Measurements from ENCODE around the gene HSH2D. TPM values are rescaled to one million over a fixed set of nuclear protein-coding genes. Genes with fewer than 3 reads are reported as not detected.

HSH2D gene
- total RNA-seq, 1 experiment from 2014 or later = 10.9 TPM

DNA sequence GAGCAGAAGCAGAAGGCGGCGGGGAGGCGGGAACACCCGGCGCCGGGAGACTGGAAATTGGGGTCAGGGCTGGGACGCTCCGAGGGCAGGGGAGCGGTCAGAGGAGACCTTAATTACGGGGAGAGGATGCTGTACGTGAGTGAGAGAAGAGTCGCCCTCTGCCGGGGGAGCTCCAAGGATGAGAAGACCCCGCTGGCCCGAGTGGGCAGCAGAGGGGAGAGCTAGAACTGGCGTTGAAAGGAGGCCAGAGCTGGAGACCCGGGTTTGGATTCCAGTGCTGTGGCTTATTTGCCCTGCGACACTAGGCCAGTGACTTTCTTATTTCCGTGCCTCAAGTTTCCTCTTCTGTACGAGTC, 42.3 kb downstream of the HSH2D start:
- intact Hi-C loops (cut with micrococcal nuclease; ENCODE audit: unreplicated experiment) = loop anchor here (10.0 kb wide), 1 partner anchor 251 kb away; the partner anchor contains the start of gene CYP4F11
- BruUV-seq (replicated peaks) = no TSS peak

DNA sequence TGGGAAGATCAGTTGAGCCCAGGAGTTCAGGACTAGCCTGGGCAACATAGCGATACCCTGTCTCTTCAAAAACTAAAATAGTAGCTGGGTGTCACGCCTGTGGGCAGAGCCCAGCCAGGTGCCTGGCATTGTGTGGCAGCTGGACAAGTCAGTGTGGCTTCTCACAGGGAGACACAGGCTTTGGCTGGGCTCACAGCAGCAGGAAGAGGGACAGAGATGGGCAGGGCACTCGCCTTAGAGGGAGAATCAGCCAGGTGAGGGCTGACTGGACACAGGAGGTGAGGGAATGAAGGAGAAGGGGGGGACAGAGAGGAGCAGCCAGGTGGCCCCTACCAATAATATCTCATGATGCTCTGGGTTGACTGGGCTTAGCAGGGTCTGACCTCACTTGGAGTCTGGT, 45.0 kb downstream of the HSH2D start:
- Histone ChIP-seq H3K27ac (no peak overlapping the region), H3K36me3 (ENCODE audit: low read depth) (peaks cover 28% of the 10 kb centered on the region), H3K79me2 (ENCODE audit: low read depth) (peaks cover 34% of the 10 kb centered on the region), H3K4me1 (replicated peaks; ENCODE audit: insufficient read depth) (peaks cover 12% of the 10 kb centered on the region; the same call in 1 of the 2 replicates), H3K4me2 (no peak overlapping the region), H3K9me2 (ENCODE audit: insufficient read depth) (no peaks in the 10 kb centered on the region), H2AFZ (no peak overlapping the region), H3K27me3 (ENCODE audit: insufficient read depth, low read depth) (no peaks in the 10 kb centered on the region), H3K4me3 (no peak overlapping the region), H4K20me1 (ENCODE audit: insufficient read depth) (0 out of 2 replicates have a peak, but pooled peaks cover 4% of the 10 kb centered on the region), H3F3A (ENCODE audit: insufficient read depth, low read depth) (peaks cover 32% of the 10 kb centered on the region), H3K9me3 (ENCODE audit: insufficient read depth, low read depth) (no peaks in the 10 kb centered on the region)
- BruUV-seq (replicated peaks) = no TSS peak
- TF ChIP-seq, protein P1, sequence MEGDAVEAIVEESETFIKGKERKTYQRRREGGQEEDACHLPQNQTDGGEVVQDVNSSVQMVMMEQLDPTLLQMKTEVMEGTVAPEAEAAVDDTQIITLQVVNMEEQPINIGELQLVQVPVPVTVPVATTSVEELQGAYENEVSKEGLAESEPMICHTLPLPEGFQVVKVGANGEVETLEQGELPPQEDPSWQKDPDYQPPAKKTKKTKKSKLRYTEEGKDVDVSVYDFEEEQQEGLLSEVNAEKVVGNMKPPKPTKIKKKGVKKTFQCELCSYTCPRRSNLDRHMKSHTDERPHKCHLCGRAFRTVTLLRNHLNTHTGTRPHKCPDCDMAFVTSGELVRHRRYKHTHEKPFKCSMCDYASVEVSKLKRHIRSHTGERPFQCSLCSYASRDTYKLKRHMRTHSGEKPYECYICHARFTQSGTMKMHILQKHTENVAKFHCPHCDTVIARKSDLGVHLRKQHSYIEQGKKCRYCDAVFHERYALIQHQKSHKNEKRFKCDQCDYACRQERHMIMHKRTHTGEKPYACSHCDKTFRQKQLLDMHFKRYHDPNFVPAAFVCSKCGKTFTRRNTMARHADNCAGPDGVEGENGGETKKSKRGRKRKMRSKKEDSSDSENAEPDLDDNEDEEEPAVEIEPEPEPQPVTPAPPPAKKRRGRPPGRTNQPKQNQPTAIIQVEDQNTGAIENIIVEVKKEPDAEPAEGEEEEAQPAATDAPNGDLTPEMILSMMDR (conservative IDR thresholded peaks at IDR 0.05) = no peak
- TF ChIP-seq EZH2 (IDR thresholded peaks at IDR 0.05; ENCODE audit: low read depth) = no peak
- DNase-seq = no peak
- ChIA-PET POLR2A (ENCODE audit: unreplicated experiment) (no interaction called here), CTCF (no interaction called here)
- intact Hi-C loops (cut with micrococcal nuclease; ENCODE audit: unreplicated experiment) = loop anchor here (10.0 kb wide), 1 partner anchor 254 kb away; the partner anchor contains the start of gene CYP4F11

More for the DNA sequence above, 42.3 kb downstream of the HSH2D start:
- Histone ChIP-seq H3K27me3 (ENCODE audit: insufficient read depth, low read depth) (no peaks in the 10 kb centered on the region), H3K9me3 (ENCODE audit: insufficient read depth, low read depth) (no peaks in the 10 kb centered on the region), H3K4me2 (peak overlapping the region; percentile 83), H3K4me3 (peak overlapping the region; percentile 87), H3K79me2 (ENCODE audit: low read depth) (peaks cover 34% of the 10 kb centered on the region), H3K27ac (0 out of 2 replicates have a peak overlapping the region, but pooled peaks have one; percentile 19), H4K20me1 (ENCODE audit: insufficient read depth) (0 out of 2 replicates have a peak, but pooled peaks cover 4% of the 10 kb centered on the region), H2AFZ (peak overlapping the region; percentile 84), H3K4me1 (replicated peaks; ENCODE audit: insufficient read depth) (peaks cover 20% of the 10 kb centered on the region; the same call in 1 of the 2 replicates), H3F3A (ENCODE audit: insufficient read depth, low read depth) (peaks cover 36% of the 10 kb centered on the region), H3K9me2 (ENCODE audit: insufficient read depth) (no peaks in the 10 kb centered on the region), H3K36me3 (ENCODE audit: low read depth) (peaks cover 13% of the 10 kb centered on the region)
- peak; percentile 30 to 32 for DNase-seq
- POLR2A ChIA-PET (ENCODE audit: unreplicated experiment) = interaction anchor here (0.6 to 1.2 kb wide), 3 partner anchors 12 to 145 kb away, joined by 5 to 28 read pairs (median 20); partner anchors contain the start of gene AP1M1
- TF ChIP-seq, protein P1 (conservative IDR thresholded peaks at IDR 0.05) = peak; percentile 59
- no peak for TF ChIP-seq EZH2 (IDR thresholded peaks at IDR 0.05; ENCODE audit: low read depth)
- CTCF ChIA-PET = interaction anchor here (0.5 to 0.9 kb wide), 3 partner anchors 9 to 749 kb away, joined by 3 read pairs; no protein-coding TSS in a partner anchor

DNA sequence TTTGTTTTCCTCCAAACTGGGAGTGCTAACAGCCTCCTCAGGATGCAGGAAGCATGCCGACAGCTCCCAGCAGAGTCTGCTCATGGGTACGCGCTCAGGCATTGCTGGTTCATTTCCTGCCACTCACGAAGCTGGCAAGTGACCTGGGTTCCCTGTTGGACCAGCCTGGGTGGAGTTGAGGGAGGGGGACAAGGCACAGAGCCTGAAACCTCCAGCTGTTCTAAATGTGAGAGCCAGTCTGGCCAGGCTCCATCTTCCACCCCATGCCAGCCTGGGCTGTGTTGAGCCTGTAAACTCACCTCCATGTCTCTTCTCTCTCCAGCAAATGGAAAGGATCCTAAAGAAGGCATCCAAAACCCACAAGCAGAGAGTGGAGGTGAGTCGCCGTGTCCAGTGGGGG, 46.7 kb downstream of the HSH2D start:
- H4K20me1 ChIP-seq (ENCODE audit: insufficient read depth) = 0 out of 2 replicates have a peak, but pooled peaks cover 4% of the 10 kb centered on the region
- H3K36me3 ChIP-seq (ENCODE audit: low read depth) = peaks cover 28% of the 10 kb centered on the region
- ChIA-PET CTCF (interaction anchor here (0.6 kb wide), 1 partner anchor 138 kb away, joined by 3 read pairs; no protein-coding TSS in a partner anchor), POLR2A (ENCODE audit: unreplicated experiment) (no interaction called here)
- peaks cover 34% of the 10 kb centered on the region for H3K79me2 ChIP-seq (ENCODE audit: low read depth)
- peaks cover 23% of the 10 kb centered on the region for H3F3A ChIP-seq (ENCODE audit: insufficient read depth, low read depth)
- peaks cover 7% of the 10 kb centered on the region; the same call in 1 of the 2 replicates for H3K4me1 ChIP-seq (replicated peaks; ENCODE audit: insufficient read depth)
- H3K4me3 ChIP-seq = no peak overlapping the region
- no peak for TF ChIP-seq EZH2 (IDR thresholded peaks at IDR 0.05; ENCODE audit: low read depth)
- TF ChIP-seq, protein P1 (conservative IDR thresholded peaks at IDR 0.05) = no peak
- H3K4me2 ChIP-seq = no peak overlapping the region
- intact Hi-C loops (cut with micrococcal nuclease; ENCODE audit: unreplicated experiment) = no loop called here
- no peaks in the 10 kb centered on the region for H3K9me3 ChIP-seq (ENCODE audit: insufficient read depth, low read depth)
- no peak overlapping the region for H3K27ac ChIP-seq
- H3K9me2 ChIP-seq (ENCODE audit: insufficient read depth) = no peaks in the 10 kb centered on the region
- H3K27me3 ChIP-seq (ENCODE audit: insufficient read depth, low read depth) = no peaks in the 10 kb centered on the region
- no peak overlapping the region for H2AFZ ChIP-seq
- BruUV-seq (replicated peaks) = no TSS peak
- no peak for DNase-seq

Data from PC-9 (cell line).